ENCODE data around the gene LRRC74A. TPM values are rescaled to one million over a fixed set of nuclear protein-coding genes. Genes with fewer than 3 reads are reported as not detected.
A peak's percentile ranks its signal among the peaks of the same experiment; 100 is the strongest.

LRRC74A gene
- total RNA-seq, 2 experiments from 2014 or later = not detected

DNA sequence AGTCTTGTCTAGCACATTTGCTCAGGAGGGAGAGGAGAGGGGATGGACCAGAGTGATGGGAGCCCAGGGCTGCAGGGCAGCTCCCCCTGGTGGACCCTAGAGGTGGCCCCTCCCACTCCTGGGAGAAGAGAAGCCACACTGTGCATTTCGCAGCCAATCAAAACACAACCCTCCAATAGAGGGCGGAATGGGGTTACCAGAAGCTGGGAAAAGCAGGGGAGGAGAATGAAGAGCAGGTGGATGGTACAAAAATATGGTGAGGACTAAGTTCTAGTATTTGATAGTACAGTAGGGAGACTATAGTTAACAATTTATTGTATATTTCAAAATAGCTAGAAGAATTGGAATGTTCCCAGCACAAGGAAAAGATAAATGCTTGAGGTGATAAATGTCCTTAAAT, 41.3 kb upstream of the LRRC74A start:
- Mint-ChIP-seq H3K9me3 (no peaks in the 10 kb centered on the region), H3K36me3 (ENCODE audit: low read depth) (peaks cover 15% of the 10 kb centered on the region), H3K4me1 (ENCODE audit: low read depth) (peaks cover 24% of the 10 kb centered on the region), H3K4me3 (no peak overlapping the region), H3K27me3 (no peaks in the 10 kb centered on the region), H3K27ac (no peak overlapping the region)
- intact Hi-C loops (cut with micrococcal nuclease) = loop anchor here (10.0 kb wide), 1 partner anchor 70 kb away; no protein-coding TSS in a partner anchor
- TF ChIP-seq, protein P1, sequence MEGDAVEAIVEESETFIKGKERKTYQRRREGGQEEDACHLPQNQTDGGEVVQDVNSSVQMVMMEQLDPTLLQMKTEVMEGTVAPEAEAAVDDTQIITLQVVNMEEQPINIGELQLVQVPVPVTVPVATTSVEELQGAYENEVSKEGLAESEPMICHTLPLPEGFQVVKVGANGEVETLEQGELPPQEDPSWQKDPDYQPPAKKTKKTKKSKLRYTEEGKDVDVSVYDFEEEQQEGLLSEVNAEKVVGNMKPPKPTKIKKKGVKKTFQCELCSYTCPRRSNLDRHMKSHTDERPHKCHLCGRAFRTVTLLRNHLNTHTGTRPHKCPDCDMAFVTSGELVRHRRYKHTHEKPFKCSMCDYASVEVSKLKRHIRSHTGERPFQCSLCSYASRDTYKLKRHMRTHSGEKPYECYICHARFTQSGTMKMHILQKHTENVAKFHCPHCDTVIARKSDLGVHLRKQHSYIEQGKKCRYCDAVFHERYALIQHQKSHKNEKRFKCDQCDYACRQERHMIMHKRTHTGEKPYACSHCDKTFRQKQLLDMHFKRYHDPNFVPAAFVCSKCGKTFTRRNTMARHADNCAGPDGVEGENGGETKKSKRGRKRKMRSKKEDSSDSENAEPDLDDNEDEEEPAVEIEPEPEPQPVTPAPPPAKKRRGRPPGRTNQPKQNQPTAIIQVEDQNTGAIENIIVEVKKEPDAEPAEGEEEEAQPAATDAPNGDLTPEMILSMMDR (IDR thresholded peaks at IDR 0.05) = peak; percentile 74
- DNase-seq (peak; percentile 75), ATAC-seq (peak; percentile 91)
- ChIA-PET POLR2A (interaction anchor here (1.3 kb wide), 1 partner anchor 8 kb away, joined by 5 read pairs; no protein-coding TSS in a partner anchor), CTCF (interaction anchor here (0.6 to 11.3 kb wide), 22 partner anchors 9 to 1075 kb away, joined by 3 to 116 read pairs (median 4); partner anchors contain the start of genes ANGEL1 and VASH1)

DNA sequence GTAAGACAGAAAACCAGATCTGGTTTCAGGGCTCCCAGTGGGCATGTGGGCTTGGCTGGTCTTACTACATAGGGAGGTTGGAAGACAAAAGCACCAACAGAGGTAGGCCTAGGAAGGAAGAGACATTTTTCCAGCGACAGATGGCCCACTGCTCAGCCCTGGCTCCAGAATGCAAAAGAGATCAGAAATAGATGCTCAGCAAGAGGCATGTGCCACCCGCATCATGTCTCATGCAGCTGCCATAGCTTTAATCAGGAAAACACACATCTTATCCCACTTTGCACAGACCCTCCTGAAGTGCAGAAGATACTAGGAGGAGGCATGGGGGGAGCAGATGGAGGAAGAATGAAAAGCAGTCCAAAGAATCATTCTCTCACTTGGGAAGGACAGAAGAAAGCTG, 39.6 kb upstream of the LRRC74A start:
- Mint-ChIP-seq H3K27ac (peak overlapping the region; percentile 27), H3K9me3 (no peaks in the 10 kb centered on the region), H3K4me1 (ENCODE audit: low read depth) (peaks cover 24% of the 10 kb centered on the region), H3K36me3 (ENCODE audit: low read depth) (peaks cover 17% of the 10 kb centered on the region), H3K27me3 (no peaks in the 10 kb centered on the region), H3K4me3 (no peak overlapping the region)
- TF ChIP-seq, protein P1 (IDR thresholded peaks at IDR 0.05) = no peak
- no peak for ATAC-seq
- intact Hi-C loops (cut with micrococcal nuclease) = loop anchor here (10.0 kb wide), 1 partner anchor 72 kb away; no protein-coding TSS in a partner anchor
- ChIA-PET POLR2A (interaction anchor here (1.0 kb wide), 1 partner anchor 26 kb away, joined by 3 read pairs; the partner anchor contains the start of gene ANGEL1), CTCF (interaction anchor here (1.3 to 11.3 kb wide), 5 partner anchors 9 to 90 kb away, joined by 3 to 116 read pairs (median 36); partner anchors contain the start of gene ANGEL1)
- DNase-seq = no peak

DNA sequence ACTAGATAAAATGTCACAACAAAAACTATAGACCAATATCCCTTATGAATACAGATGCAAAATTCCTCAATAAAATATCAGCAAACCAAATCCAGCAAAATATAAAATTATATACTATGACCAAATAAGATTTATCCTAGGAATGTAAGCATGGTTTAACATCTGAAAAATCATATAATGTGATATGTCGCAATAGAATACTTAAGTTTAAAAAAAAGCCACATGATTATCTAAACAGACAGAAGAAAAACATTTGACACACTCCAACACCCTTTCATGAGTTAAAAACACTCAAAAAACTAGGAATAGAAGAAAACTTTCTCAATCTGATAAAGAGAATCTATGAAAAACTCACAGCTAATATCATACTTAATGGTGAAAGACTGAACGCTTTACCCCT, 33.8 kb upstream of the LRRC74A start:
- H3K36me3 Mint-ChIP-seq (ENCODE audit: low read depth) = peaks cover 20% of the 10 kb centered on the region
- POLR2A ChIA-PET = no interaction called here
- DNase-seq (no peak), ATAC-seq (no peak)
- peaks cover 4% of the 10 kb centered on the region for H3K4me1 Mint-ChIP-seq (ENCODE audit: low read depth)
- no peaks in the 10 kb centered on the region for H3K27me3 Mint-ChIP-seq
- H3K4me3 Mint-ChIP-seq = no peak overlapping the region
- H3K27ac Mint-ChIP-seq = no peak overlapping the region
- CTCF ChIA-PET = no interaction called here
- H3K9me3 Mint-ChIP-seq = no peaks in the 10 kb centered on the region
- intact Hi-C loops (cut with micrococcal nuclease) = no loop called here
- TF ChIP-seq, protein P1 (IDR thresholded peaks at IDR 0.05) = no peak

DNA sequence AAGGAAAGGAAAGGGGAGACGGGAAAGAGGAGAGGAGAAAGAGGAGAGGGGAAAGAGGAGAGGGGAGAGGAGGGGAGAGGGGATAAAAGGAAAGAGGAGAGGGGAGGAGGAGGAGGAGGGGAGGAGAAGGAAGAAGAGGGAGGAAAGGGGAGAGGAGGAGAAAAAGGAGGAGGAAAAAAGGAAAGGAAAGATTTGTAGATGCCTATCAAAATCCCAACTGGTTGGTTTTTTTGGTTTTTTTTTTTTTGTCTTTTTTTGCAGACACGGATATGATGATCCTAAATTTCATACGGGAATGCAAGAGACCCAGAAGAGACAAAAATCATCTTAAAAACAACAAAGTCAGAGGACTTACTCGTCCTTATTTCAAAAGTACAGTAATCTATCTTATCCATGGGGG, 32.9 kb upstream of the LRRC74A start:
- Mint-ChIP-seq H3K36me3 (ENCODE audit: low read depth) (peaks cover 20% of the 10 kb centered on the region), H3K9me3 (no peaks in the 10 kb centered on the region), H3K27me3 (no peaks in the 10 kb centered on the region), H3K4me3 (no peak overlapping the region), H3K4me1 (ENCODE audit: low read depth) (peaks cover 4% of the 10 kb centered on the region), H3K27ac (no peak overlapping the region)
- TF ChIP-seq, protein P1 (IDR thresholded peaks at IDR 0.05) = no peak
- intact Hi-C loops (cut with micrococcal nuclease) = no loop called here
- DNase-seq (no peak), ATAC-seq (no peak)
- ChIA-PET POLR2A (no interaction called here), CTCF (interaction anchor here (1.6 kb wide), 1 partner anchor 8 kb away, joined by 4 read pairs; no protein-coding TSS in a partner anchor)

DNA sequence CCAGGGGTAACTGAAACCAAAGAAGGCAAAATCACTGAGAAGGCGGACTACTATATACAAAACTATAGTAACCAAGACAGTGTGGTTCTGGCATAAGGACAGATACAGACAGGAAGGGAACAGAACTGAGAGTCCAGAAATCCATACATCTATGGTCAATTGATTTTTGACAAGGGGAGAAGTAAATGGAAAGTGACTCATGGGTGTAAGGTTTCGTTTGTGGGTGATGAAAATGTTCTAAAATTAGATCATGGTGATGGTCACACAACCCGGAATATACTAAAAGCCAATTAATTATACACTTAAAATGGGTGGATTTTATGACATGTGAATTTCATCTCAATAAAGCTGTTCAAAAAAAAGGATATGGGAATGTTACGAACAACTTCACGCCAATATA, 32.3 kb upstream of the LRRC74A start:
- POLR2A ChIA-PET = no interaction called here
- H3K4me3 Mint-ChIP-seq = no peak overlapping the region
- TF ChIP-seq, protein P1 (IDR thresholded peaks at IDR 0.05) = no peak
- no peak for DNase-seq
- CTCF ChIA-PET = interaction anchor here (1.6 kb wide), 1 partner anchor 9 kb away, joined by 4 read pairs; no protein-coding TSS in a partner anchor
- no peak overlapping the region for H3K27ac Mint-ChIP-seq
- intact Hi-C loops (cut with micrococcal nuclease) = no loop called here
- H3K36me3 Mint-ChIP-seq (ENCODE audit: low read depth) = peaks cover 14% of the 10 kb centered on the region
- no peak for ATAC-seq
- H3K4me1 Mint-ChIP-seq (ENCODE audit: low read depth) = peaks cover 4% of the 10 kb centered on the region
- H3K27me3 Mint-ChIP-seq = no peaks in the 10 kb centered on the region
- no peaks in the 10 kb centered on the region for H3K9me3 Mint-ChIP-seq
